H1 (cell line): ENCODE data around the gene CD79A. TPM values are rescaled to one million over a fixed set of nuclear protein-coding genes. Genes with fewer than 3 reads are reported as not detected.

ENCODE experiments used
- CTCF ChIA-PET: fragments of 300-600 bp; sonication (Branson Sonifier 250); formaldehyde crosslinking; loops from one replicate; lab custom pipeline; 2021; ENCODE audit not compliant: partially characterized antibody; lab: Charles Lee
- POLR2A ChIA-PET: fragments of 300-600 bp; sonication (Branson Sonifier 250); formaldehyde crosslinking; loops from one replicate; lab custom pipeline; 2021; ENCODE audit warnings: inconsistent platforms; ENCODE audit not compliant: partially characterized antibody; lab: Charles Lee
- DNase-seq, 2 experiments: peaks; one replicate each; pipeline versions ENCODE4 v3.0.0 to v3.0.0-alpha.2; 2010 to 2022; ENCODE audit warnings: low spot score in 2 of 2, low read depth in 1 of 2, mixed read lengths in 1 of 2
- FAIRE-seq: peaks from 2 replicates; lab custom pipeline; 2011; peaks lifted over from hg19 to GRCh38; lab: Jason Lieb, UNC
- H2AFZ ChIP-seq: 2 replicates; pipeline ENCODE4 v1.8.1; 2012; ENCODE audit warnings: low read length, inconsistent platforms
- H2AK5ac ChIP-seq: 2 replicates; pipeline ENCODE4 v1.6.1; 2013; ENCODE audit warnings: low read depth, low read length
- H2BK120ac ChIP-seq: replicated peaks from 2 replicates; pipeline ENCODE3; 2013; ENCODE audit warnings: low read depth, low read length, inconsistent platforms
- H2BK12ac ChIP-seq: 2 replicates; pipeline ENCODE4 v1.6.1; 2013; ENCODE audit warnings: low read depth, low read length
- H2BK15ac ChIP-seq: 2 replicates; pipeline ENCODE4 v1.6.1; 2013; ENCODE audit warnings: low read length
- H2BK20ac ChIP-seq: 2 replicates; pipeline ENCODE4 v1.6.1; 2013; ENCODE audit warnings: low read length
- H2BK5ac ChIP-seq: 2 replicates; pipeline ENCODE4 v1.6.1; 2013; ENCODE audit warnings: low read depth, low read length
- H3K14ac ChIP-seq: 2 replicates; pipeline ENCODE4 v1.6.1; 2013; ENCODE audit warnings: inconsistent platforms; ENCODE audit not compliant: insufficient read length
- H3K18ac ChIP-seq: 2 replicates; pipeline ENCODE4 v1.6.1; 2013; ENCODE audit warnings: low read length; ENCODE audit errors: extremely low read depth
- H3K23ac ChIP-seq: 2 replicates; pipeline ENCODE4 v1.6.1; 2013; ENCODE audit warnings: inconsistent platforms; ENCODE audit not compliant: insufficient read length
- H3K23me2 ChIP-seq: 2 replicates; pipeline ENCODE4 v1.6.1; 2013; ENCODE audit warnings: low read depth, low read length
- H3K27ac ChIP-seq: 2 replicates; pipeline ENCODE4 v1.6.1; 2011; ENCODE audit warnings: low read depth, low read length, inconsistent platforms
- H3K27me3 ChIP-seq, 4 experiments: replicated peaks in 1 of 4; 1 replicate in 1 of 4; 2 replicates in 3 of 4; pipeline versions ENCODE4 v1.6.1 to v1.8.1; 2011 to 2013; ENCODE audit warnings: low read length in 3 of 4, mild to moderate bottlenecking in 3 of 4, inconsistent platforms in 2 of 4, mixed read lengths in 2 of 4, moderate library complexity in 1 of 4; ENCODE audit not compliant: control insufficient read depth in 3 of 4, insufficient read depth in 3 of 4; ENCODE audit errors: extremely low read depth in 1 of 4
- H3K36me3 ChIP-seq, 4 experiments: 2 replicates each; pipeline versions ENCODE4 v1.6.1 to v1.8.1; 2011 to 2013; ENCODE audit warnings: mild to moderate bottlenecking in 4 of 4, low read length in 3 of 4, moderate library complexity in 2 of 4, control low read depth in 1 of 4, inconsistent platforms in 1 of 4; ENCODE audit not compliant: insufficient read depth in 4 of 4, control insufficient read depth in 2 of 4
- H3K4ac ChIP-seq: replicated peaks from 2 replicates; pipeline ENCODE3; 2013; ENCODE audit warnings: low read length, low read depth, mixed read lengths, inconsistent platforms; ENCODE audit not compliant: insufficient read length
- H3K4me1 ChIP-seq, 4 experiments: replicated peaks in 1 of 4; 1 replicate in 1 of 4; 2 replicates in 3 of 4; pipeline versions ENCODE4 v1.6.1 to v1.8.1; 2011 to 2013; ENCODE audit warnings: low read length in 3 of 4, inconsistent platforms in 2 of 4, mixed read lengths in 1 of 4; ENCODE audit not compliant: insufficient read depth in 4 of 4, control insufficient read depth in 3 of 4
- H3K4me2 ChIP-seq, 2 experiments: 2 replicates each; pipeline versions ENCODE4 v1.6.1 to v1.8.1; 2011 to 2013; ENCODE audit warnings: low read depth in 2 of 2, low read length in 2 of 2, control low read depth in 1 of 2, inconsistent platforms in 1 of 2, mild to moderate bottlenecking in 1 of 2; ENCODE audit not compliant: insufficient read depth in 1 of 2
- H3K4me3 ChIP-seq, 4 experiments: fragments of 200-600, 300-600 bp in 1 of 4; sonication (generic), shearing (Covaris generic), sonication (Bioruptor Twin) in 1 of 4; 2 replicates each; pipeline versions ENCODE4 v1.5.1 to v1.8.1; 2011 to 2016; ENCODE audit warnings: low read length in 4 of 4, low read depth in 3 of 4, control low read depth in 2 of 4, inconsistent platforms in 2 of 4, mild to moderate bottlenecking in 2 of 4, mixed read lengths in 1 of 4, moderate library complexity in 1 of 4; ENCODE audit not compliant: insufficient read depth in 2 of 4; ENCODE audit errors: extremely low read depth in 1 of 4
- H3K56ac ChIP-seq: replicated peaks from 2 replicates; pipeline ENCODE3; 2013; ENCODE audit warnings: low read depth, mild to moderate bottlenecking, mixed read lengths, low read length, inconsistent platforms; ENCODE audit not compliant: insufficient read length
- H3K79me1 ChIP-seq: 2 replicates; pipeline ENCODE4 v1.6.1; 2013; ENCODE audit warnings: low read depth, low read length, control low read depth
- H3K79me2 ChIP-seq, 2 experiments: 2 replicates each; pipeline versions ENCODE4 v1.6.1 to v1.8.1; 2012 to 2013; ENCODE audit warnings: low read length in 2 of 2, mild to moderate bottlenecking in 2 of 2, inconsistent platforms in 1 of 2; ENCODE audit not compliant: insufficient read depth in 2 of 2, control insufficient read depth in 1 of 2
- H3K9ac ChIP-seq, 4 experiments: replicated peaks in 1 of 4; 1 replicate in 1 of 4; 2 replicates in 3 of 4; pipeline versions ENCODE4 v1.6.1 to v1.8.1; 2011 to 2013; ENCODE audit warnings: low read depth in 3 of 4, low read length in 3 of 4, control low read depth in 2 of 4, mild to moderate bottlenecking in 2 of 4, moderate library complexity in 2 of 4, inconsistent platforms in 1 of 4; ENCODE audit errors: extremely low read depth in 1 of 4
- H3K9me3 ChIP-seq, 2 experiments: 2 replicates each; pipeline versions ENCODE4 v1.6.1 to v1.8.1; 2012 to 2013; ENCODE audit warnings: mild to moderate bottlenecking in 2 of 2, moderate library complexity in 2 of 2, control low read depth in 1 of 2, inconsistent platforms in 1 of 2, low read depth in 1 of 2, low read length in 1 of 2, mixed read lengths in 1 of 2; ENCODE audit not compliant: insufficient read depth in 2 of 2
- H4K20me1 ChIP-seq, 2 experiments: replicated peaks in 1 of 2; 2 replicates each; pipeline versions ENCODE3 to v1.8.1; 2011 to 2013; ENCODE audit warnings: inconsistent platforms in 2 of 2, low read length in 2 of 2, mild to moderate bottlenecking in 1 of 2; ENCODE audit not compliant: insufficient read depth in 2 of 2, control insufficient read depth in 1 of 2
- H4K5ac ChIP-seq: 2 replicates; pipeline ENCODE4 v1.6.1; 2013; ENCODE audit warnings: low read length, low read depth, mixed read lengths, inconsistent platforms; ENCODE audit not compliant: insufficient read length
- H4K8ac ChIP-seq: 2 replicates; pipeline ENCODE4 v1.8.0; 2013; ENCODE audit warnings: mild to moderate bottlenecking, moderate library complexity, low read length, inconsistent platforms; ENCODE audit not compliant: insufficient read depth; ENCODE audit errors: extremely low read depth
- H4K91ac ChIP-seq: replicated peaks from 2 replicates; pipeline ENCODE3; 2013; ENCODE audit warnings: low read length, mixed read lengths, inconsistent platforms; ENCODE audit not compliant: insufficient read length
- BRCA1 ChIP-seq: IDR thresholded peaks from 2 replicates; pipeline ENCODE4 v1.6.1; 2012; ENCODE audit warnings: low read depth, low read length, improper control_type of control experiment
- CBX5 ChIP-seq: fragments of 300-800, 300-1000 bp; sonication (generic); IDR thresholded peaks from 2 replicates; pipeline ENCODE4 v1.7.1; 2016; ENCODE audit warnings: antibody characterized with exemption, low read length, low read depth
- CHD1 ChIP-seq: IDR thresholded peaks from 2 replicates; pipeline ENCODE4 v1.6.1; 2012; ENCODE audit warnings: low read depth, low read length, improper control_type of control experiment
- EGR1 ChIP-seq: IDR thresholded peaks from 2 replicates; pipeline ENCODE4 v1.6.1; 2011; ENCODE audit warnings: low read depth, low read length, borderline replicate concordance
- EP300 ChIP-seq, 2 experiments: IDR thresholded peaks; 1 replicate in 1 of 2; 2 replicates in 1 of 2; pipeline ENCODE4 v1.6.1; 2011 to 2012; ENCODE audit warnings: low read depth in 2 of 2, low read length in 2 of 2, mild to moderate bottlenecking in 2 of 2, borderline replicate concordance in 1 of 2, inconsistent platforms in 1 of 2, moderate library complexity in 1 of 2
- FOSL1 ChIP-seq: IDR thresholded peaks from 2 replicates; pipeline ENCODE4 v1.6.1; 2011; ENCODE audit warnings: mild to moderate bottlenecking, low read depth, low read length, moderate library complexity; ENCODE audit not compliant: insufficient read depth
- GTF2F1 ChIP-seq: IDR thresholded peaks from 2 replicates; pipeline ENCODE4 v1.6.1; 2012; ENCODE audit warnings: low read depth, low read length, improper control_type of control experiment, borderline replicate concordance
- NRF1 ChIP-seq: IDR thresholded peaks from 2 replicates; pipeline ENCODE4 v1.6.1; 2011; ENCODE audit warnings: mild to moderate bottlenecking, low read depth, low read length, improper control_type of control experiment
- RAD21 ChIP-seq, 2 experiments: IDR thresholded peaks in 1 of 2; conservative IDR thresholded peaks in 1 of 2; 2 replicates each; pipeline ENCODE4 v1.6.1; 2011; ENCODE audit warnings: low read depth in 2 of 2, low read length in 2 of 2, improper control_type of control experiment in 1 of 2, inconsistent platforms in 1 of 2, mild to moderate bottlenecking in 1 of 2, moderate library complexity in 1 of 2
- SIN3A ChIP-seq, 2 experiments: IDR thresholded peaks in 1 of 2; conservative IDR thresholded peaks in 1 of 2; 2 replicates each; pipeline ENCODE4 v1.6.1; 2011 to 2012; ENCODE audit warnings: low read length in 2 of 2, improper control_type of control experiment in 1 of 2, low read depth in 1 of 2, mild to moderate bottlenecking in 1 of 2
- SIRT6 ChIP-seq: IDR thresholded peaks from one replicate; pipeline ENCODE4 v1.7.1; 2012; ENCODE audit warnings: low read length, inconsistent platforms
- TCF12 ChIP-seq: IDR thresholded peaks from 2 replicates; pipeline ENCODE4 v1.6.1; 2011; ENCODE audit warnings: low read depth, mild to moderate bottlenecking, low read length
- WGBS, 2 experiments: shearing (Covaris generic) in 1 of 2; methylation state at CpG; one replicate each; pipeline versions ENCODE4 v1.1.6 to v1.1.7; 2013 to 2015; ENCODE audit warnings: low lambda C conversion rate in 2 of 2, mixed read lengths in 2 of 2, inconsistent platforms in 1 of 2, low coverage in 1 of 2, missing lambda C conversion rate in 1 of 2; ENCODE audit not compliant: insufficient replicate concordance in 2 of 2, insufficient coverage in 1 of 2, insufficient read length in 1 of 2; ENCODE audit errors: extremely low coverage in 1 of 2, missing lambda C conversion rate in 1 of 2; 5-methylcytosine and 5-hydroxymethylcytosine counted together
- polyA plus RNA-seq, 7 experiments: library from polyadenylated mRNA; depleted of rRNA in 3 of 7; stranded (reverse) in 5 of 7; unstranded in 2 of 7; fragments of >200 nt in 5 of 7; fragments of 200-250 nt in 2 of 7; gene quantifications; 1 replicate in 5 of 7; 2 replicates in 1 of 7; 4 replicates in 1 of 7; pipeline versions ENCODE4 v1.2.1 to v1.2.3, GENCODE V29; 2011 to 2013; ENCODE audit warnings: missing spikeins in 2 of 7, mixed read lengths in 2 of 7
- total RNA-seq: library from RNA; stranded (reverse); fragmentation: NEBNext Ultra II Directional; extraction: Animal tissue kit (Norgen Biotek cat#: 25700); gene quantifications from 2 replicates; pipeline ENCODE4 v1.2.1, GENCODE V29; 2021

CD79A gene
- total and polyA plus RNA-seq, 2 of the 8 experiments (the other 6 are each of a cell fraction or from before 2014, with no cell fraction given): 0.54 to 0.77 TPM

- Histone ChIP-seq H4K8ac (peak overlapping the region; percentile 14; the same call in 1 of the 2 replicates), H2BK20ac (0 out of 2 replicates have a peak overlapping the region, but pooled peaks have one; percentile 32), H3K27ac (no peak overlapping the region), H3K18ac (no peak overlapping the region), H2BK15ac (no peak overlapping the region), H2BK120ac (no peak overlapping the region), H3K4ac (no peak overlapping the region), H3K14ac (no peak overlapping the region), H3K27me3 (no peaks in the 10 kb centered on the region), H3K79me1 (no peaks in the 10 kb centered on the region), H2AK5ac (no peak overlapping the region), H3K36me3 (peaks cover 0 to 4% (median 2%) of the 10 kb centered on the region in 4 experiments; a peak in 3 of 8 replicates), H3K23ac (no peak overlapping the region), H4K91ac (no peak overlapping the region), H3K9ac (no peak overlapping the region), H3K79me2 (no peaks in the 10 kb centered on the region), H3K4me2 (no peak overlapping the region), H2BK5ac (no peak overlapping the region), H3K4me3 (no peak overlapping the region), H3K9me3 (no peaks in the 10 kb centered on the region), H2BK12ac (no peak overlapping the region), H2AFZ (no peak overlapping the region), H4K20me1 (peaks cover 0 to 3% of the 10 kb centered on the region in 2 experiments), H3K56ac (no peak overlapping the region)
- POLR2A ChIA-PET: interaction anchor here (0.7 to 3.3 kb wide), 8 partner anchors 9 to 45 kb away, joined by 3 to 14 read pairs (median 4); no protein-coding TSS in a partner anchor
- CTCF ChIA-PET: interaction anchor here (0.5 to 2.5 kb wide), 12 partner anchors 10 to 684 kb away, joined by 3 to 15 read pairs (median 5); no protein-coding TSS in a partner anchor
- 92% methylated on average over 1 of the region's 1 CpG; no CpG with 5 or more reads in 1 of the 2 experiments for WGBS, 2 experiments
- no peak for FAIRE-seq
- TF ChIP-seq CBX5 (no peak), CHD1 (no peak), BRCA1 (no peak), GTF2F1 (no peak), RAD21 (IDR thresholded peaks at IDR 0.05 in 1 of 2, conservative IDR thresholded peaks at IDR 0.05 in 1 of 2; ENCODE audit: low read depth in 2 of 2, low read length in 2 of 2) (no peak), EP300 (IDR thresholded peaks at IDR 0.05; ENCODE audit: borderline replicate concordance in 1 of 2, low read depth in 2 of 2, low read length in 2 of 2) (no peak), EGR1 (no peak), TCF12 (no peak), FOSL1 (no peak), SIRT6 (no peak), SIN3A (conservative IDR thresholded peaks at IDR 0.05 in 1 of 2, IDR thresholded peaks at IDR 0.05 in 1 of 2; ENCODE audit: low read depth in 1 of 2, low read length in 2 of 2) (no peak), NRF1 (no peak)
- TF ChIP-seq, all 59 proteins: peak for 0
- no peak overlapping the region for H4K5ac ChIP-seq
- H3K4me1 ChIP-seq: peaks cover 0 to 5% (median 1%) of the 10 kb centered on the region in 4 experiments; a peak in 1 of 7 replicates
- no peak for DNase-seq
- no peaks in the 10 kb centered on the region for H3K23me2 ChIP-seq
Observed at GRCh38 chr19:41896581-41896942, 19.5 kb downstream of the CD79A start.
